B cell (primary cell): ENCODE measurements around the gene MYO1E.

Experiments
- EZH2 ChIP-seq: IDR thresholded peaks from 2 replicates; pipeline ENCODE4 v1.6.1; 2012; ENCODE audit warnings: borderline replicate concordance, low read depth, mild to moderate bottlenecking, moderate library complexity, low read length; ENCODE audit not compliant: insufficient read depth, poor library complexity, severe bottlenecking
- TF ChIP-seq, protein P1 (sequence below): fragments of 200-600 bp; IDR thresholded peaks from one replicate; pipeline ENCODE4 v1.8.0; 2022; ENCODE audit warnings: antibody characterized with exemption, mild to moderate bottlenecking

DNA sequence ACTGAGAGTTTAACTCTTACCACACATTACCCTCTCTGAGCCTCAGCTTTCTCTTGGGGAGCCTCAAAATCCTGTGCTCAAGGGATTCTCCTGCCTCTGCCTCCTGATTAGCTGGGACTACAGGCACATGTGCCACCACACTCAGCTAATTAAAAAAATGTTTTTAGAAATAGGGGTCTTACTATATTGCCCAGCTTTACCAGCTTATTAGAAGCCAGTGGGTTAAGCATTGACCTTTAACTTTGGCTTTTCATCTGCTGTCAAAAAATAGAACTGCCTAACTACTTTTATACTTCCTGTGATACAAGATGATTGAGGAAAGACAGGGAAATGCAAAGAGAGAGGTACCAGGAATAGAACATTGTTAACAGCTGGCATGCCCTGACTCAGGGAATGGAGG is 27.3 kb downstream of the MYO1E start:
- no peak for TF ChIP-seq EZH2
- TF ChIP-seq, protein P1, sequence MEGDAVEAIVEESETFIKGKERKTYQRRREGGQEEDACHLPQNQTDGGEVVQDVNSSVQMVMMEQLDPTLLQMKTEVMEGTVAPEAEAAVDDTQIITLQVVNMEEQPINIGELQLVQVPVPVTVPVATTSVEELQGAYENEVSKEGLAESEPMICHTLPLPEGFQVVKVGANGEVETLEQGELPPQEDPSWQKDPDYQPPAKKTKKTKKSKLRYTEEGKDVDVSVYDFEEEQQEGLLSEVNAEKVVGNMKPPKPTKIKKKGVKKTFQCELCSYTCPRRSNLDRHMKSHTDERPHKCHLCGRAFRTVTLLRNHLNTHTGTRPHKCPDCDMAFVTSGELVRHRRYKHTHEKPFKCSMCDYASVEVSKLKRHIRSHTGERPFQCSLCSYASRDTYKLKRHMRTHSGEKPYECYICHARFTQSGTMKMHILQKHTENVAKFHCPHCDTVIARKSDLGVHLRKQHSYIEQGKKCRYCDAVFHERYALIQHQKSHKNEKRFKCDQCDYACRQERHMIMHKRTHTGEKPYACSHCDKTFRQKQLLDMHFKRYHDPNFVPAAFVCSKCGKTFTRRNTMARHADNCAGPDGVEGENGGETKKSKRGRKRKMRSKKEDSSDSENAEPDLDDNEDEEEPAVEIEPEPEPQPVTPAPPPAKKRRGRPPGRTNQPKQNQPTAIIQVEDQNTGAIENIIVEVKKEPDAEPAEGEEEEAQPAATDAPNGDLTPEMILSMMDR = no peak
